Thyroid gland (tissue), 4 donors: Measurements from ENCODE around the gene FUNDC2.

Experiments used
- POLR2A ChIP-seq, 2 donors: fragments of 450-650 bp; IDR thresholded peaks; one replicate each; pipeline ENCODE4 v1.6.1; 2017; ENCODE audit warnings: antibody characterized with exemption in 2 of 2, mild to moderate bottlenecking in 2 of 2, moderate library complexity in 1 of 2
- TF ChIP-seq, protein P1 (sequence below), 6 experiments: fragments of 200-600 bp in 3 of 6; fragments of 450-650 bp in 3 of 6; sonication (generic) in 3 of 6; IDR thresholded peaks; one replicate each; pipeline ENCODE4 v1.5.1; 2016 to 2019; ENCODE audit warnings: antibody characterized with exemption in 6 of 6, mild to moderate bottlenecking in 2 of 6, inconsistent platforms in 1 of 6, moderate library complexity in 1 of 6

DNA sequence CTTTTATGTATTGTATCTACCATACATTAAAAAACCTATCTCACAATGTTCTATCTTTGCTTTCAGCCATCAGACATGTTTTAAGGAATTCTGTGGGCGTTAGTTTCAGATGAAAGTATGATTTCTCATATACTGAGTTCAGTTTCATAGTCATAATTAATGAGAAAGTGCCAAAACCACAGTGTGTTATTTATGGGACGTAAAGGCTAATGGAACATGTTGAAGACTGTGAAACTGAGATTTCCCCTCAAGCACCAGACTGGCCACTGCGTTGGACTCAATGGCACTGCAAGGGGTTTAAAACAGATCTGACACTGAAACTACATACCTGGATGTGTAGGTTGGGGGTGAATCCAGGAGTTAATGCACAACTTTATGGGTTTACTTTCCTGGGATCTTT, 36.1 kb upstream of the FUNDC2 start:
- TF ChIP-seq, protein P1, sequence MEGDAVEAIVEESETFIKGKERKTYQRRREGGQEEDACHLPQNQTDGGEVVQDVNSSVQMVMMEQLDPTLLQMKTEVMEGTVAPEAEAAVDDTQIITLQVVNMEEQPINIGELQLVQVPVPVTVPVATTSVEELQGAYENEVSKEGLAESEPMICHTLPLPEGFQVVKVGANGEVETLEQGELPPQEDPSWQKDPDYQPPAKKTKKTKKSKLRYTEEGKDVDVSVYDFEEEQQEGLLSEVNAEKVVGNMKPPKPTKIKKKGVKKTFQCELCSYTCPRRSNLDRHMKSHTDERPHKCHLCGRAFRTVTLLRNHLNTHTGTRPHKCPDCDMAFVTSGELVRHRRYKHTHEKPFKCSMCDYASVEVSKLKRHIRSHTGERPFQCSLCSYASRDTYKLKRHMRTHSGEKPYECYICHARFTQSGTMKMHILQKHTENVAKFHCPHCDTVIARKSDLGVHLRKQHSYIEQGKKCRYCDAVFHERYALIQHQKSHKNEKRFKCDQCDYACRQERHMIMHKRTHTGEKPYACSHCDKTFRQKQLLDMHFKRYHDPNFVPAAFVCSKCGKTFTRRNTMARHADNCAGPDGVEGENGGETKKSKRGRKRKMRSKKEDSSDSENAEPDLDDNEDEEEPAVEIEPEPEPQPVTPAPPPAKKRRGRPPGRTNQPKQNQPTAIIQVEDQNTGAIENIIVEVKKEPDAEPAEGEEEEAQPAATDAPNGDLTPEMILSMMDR (IDR thresholded peaks at IDR 0.05), result no peak
- TF ChIP-seq POLR2A (IDR thresholded peaks at IDR 0.05), result no peak
